H9 (cell line): ENCODE results near the gene TMEM60. TPM values are rescaled to one million over a fixed set of nuclear protein-coding genes. Genes with fewer than 3 reads are reported as not detected.

ENCODE experiments used
- DNase-seq: peaks from one replicate; pipeline ENCODE4 v3.0.0-alpha.2; 2017
- H2AFZ ChIP-seq: one replicate; pipeline ENCODE4 v1.6.1; 2013; ENCODE audit warnings: mild to moderate bottlenecking, low read length, control low read depth, moderate library complexity
- H2AK5ac ChIP-seq: 2 replicates; pipeline ENCODE4 v1.6.1; 2013; ENCODE audit warnings: low read length, control low read depth, mixed read lengths; ENCODE audit not compliant: insufficient read length
- H2BK120ac ChIP-seq: one replicate; pipeline ENCODE4 v1.6.1; 2013; ENCODE audit warnings: low read depth, mild to moderate bottlenecking, low read length, control low read depth, inconsistent platforms; ENCODE audit not compliant: poor library complexity, severe bottlenecking
- H2BK12ac ChIP-seq: 2 replicates; pipeline ENCODE4 v1.6.1; 2013; ENCODE audit warnings: low read length, control low read depth, mixed read lengths, low read depth; ENCODE audit not compliant: insufficient read length
- H2BK15ac ChIP-seq: 2 replicates; pipeline ENCODE4 v1.6.1; 2013; ENCODE audit warnings: low read depth, low read length, control low read depth
- H2BK20ac ChIP-seq: one replicate; pipeline ENCODE4 v1.6.1; 2013; ENCODE audit warnings: low read depth, mild to moderate bottlenecking, low read length, control low read depth, inconsistent platforms; ENCODE audit not compliant: poor library complexity, severe bottlenecking
- H2BK5ac ChIP-seq: 2 replicates; pipeline ENCODE4 v1.6.1; 2013; ENCODE audit warnings: low read length, control low read depth, mixed read lengths; ENCODE audit not compliant: insufficient read length
- H3K14ac ChIP-seq: 2 replicates; pipeline ENCODE4 v1.6.1; 2013; ENCODE audit warnings: low read length, control low read depth; ENCODE audit not compliant: insufficient read depth
- H3K18ac ChIP-seq: 2 replicates; pipeline ENCODE4 v1.6.1; 2013; ENCODE audit warnings: low read depth, mild to moderate bottlenecking, mixed read lengths, low read length, control low read depth; ENCODE audit not compliant: insufficient read length
- H3K23ac ChIP-seq: 2 replicates; pipeline ENCODE4 v1.6.1; 2013; ENCODE audit warnings: low read length, control low read depth, mixed read lengths, low read depth; ENCODE audit not compliant: insufficient read length
- H3K23me2 ChIP-seq: 2 replicates; pipeline ENCODE4 v1.6.1; 2013; ENCODE audit warnings: low read depth, mild to moderate bottlenecking, mixed read lengths, low read length, control low read depth; ENCODE audit not compliant: insufficient read length, poor library complexity, severe bottlenecking
- H3K27ac ChIP-seq: 2 replicates; pipeline ENCODE4 v1.5.1; 2013; ENCODE audit warnings: low read length, control low read depth, mixed read lengths, low read depth; ENCODE audit not compliant: insufficient read length
- H3K27me3 ChIP-seq: 2 replicates; pipeline ENCODE4 v1.6.1; 2013; ENCODE audit warnings: low read length, control low read depth, inconsistent platforms; ENCODE audit not compliant: insufficient read depth
- H3K4ac ChIP-seq: 2 replicates; pipeline ENCODE4 v1.6.1; 2013; ENCODE audit warnings: low read depth, mild to moderate bottlenecking, control low read depth, inconsistent platforms, low read length, moderate library complexity
- H3K4me1 ChIP-seq: 2 replicates; pipeline ENCODE4 v1.6.1; 2013; ENCODE audit warnings: low read length, control low read depth, inconsistent platforms; ENCODE audit not compliant: insufficient read depth
- H3K4me2 ChIP-seq: 2 replicates; pipeline ENCODE4 v1.6.1; 2013; ENCODE audit warnings: low read length, control low read depth, mixed read lengths; ENCODE audit not compliant: insufficient read length, insufficient read depth
- H3K56ac ChIP-seq: 2 replicates; pipeline ENCODE4 v1.6.1; 2013; ENCODE audit warnings: low read depth, mild to moderate bottlenecking, mixed read lengths, low read length, control low read depth; ENCODE audit not compliant: insufficient read length
- H3K79me1 ChIP-seq: 2 replicates; pipeline ENCODE4 v1.6.1; 2013; ENCODE audit warnings: low read depth, mild to moderate bottlenecking, moderate library complexity, low read length, control low read depth, inconsistent platforms; ENCODE audit not compliant: insufficient read depth, poor library complexity, severe bottlenecking
- H3K79me2 ChIP-seq: 2 replicates; pipeline ENCODE4 v1.6.1; 2013; ENCODE audit warnings: low read length, control low read depth, inconsistent platforms; ENCODE audit not compliant: insufficient read depth
- H3K9ac ChIP-seq: 2 replicates; pipeline ENCODE4 v1.6.1; 2013; ENCODE audit warnings: low read length, control low read depth, mixed read lengths; ENCODE audit not compliant: insufficient read length; ENCODE audit errors: extremely low read depth
- H3K9me3 ChIP-seq: one replicate; pipeline ENCODE4 v1.6.1; 2013; ENCODE audit warnings: low read depth, low read length, inconsistent platforms; ENCODE audit not compliant: control insufficient read depth
- H3T11ph ChIP-seq: one replicate; pipeline ENCODE4 v1.6.1; 2013; ENCODE audit warnings: mild to moderate bottlenecking, low read length, control low read depth, inconsistent platforms
- H4K20me1 ChIP-seq: one replicate; pipeline ENCODE4 v1.6.1; 2013; ENCODE audit not compliant: control insufficient read depth, insufficient read length, insufficient read depth
- H4K5ac ChIP-seq: 2 replicates; pipeline ENCODE4 v1.6.1; 2013; ENCODE audit warnings: low read depth, mild to moderate bottlenecking, mixed read lengths, low read length, control low read depth; ENCODE audit not compliant: insufficient read length
- H4K8ac ChIP-seq: replicated peaks from 2 replicates; pipeline ENCODE4 v1.6.1; 2013; ENCODE audit warnings: low read length, control low read depth, mixed read lengths, low read depth; ENCODE audit not compliant: insufficient read length
- H4K91ac ChIP-seq: 2 replicates; pipeline ENCODE4 v1.6.1; 2013; ENCODE audit warnings: low read depth, mild to moderate bottlenecking, moderate library complexity, mixed read lengths, low read length, control low read depth; ENCODE audit not compliant: insufficient read length
- H3K27ac Mint-ChIP-seq, 3 experiments: 2 replicates in 2 of 3; 3 replicates in 1 of 3; pipeline ENCODE4 v1.8.0; 2020 to 2021; ENCODE audit warnings: mixed read lengths in 3 of 3, mild to moderate bottlenecking in 1 of 3, moderate library complexity in 1 of 3
- H3K27me3 Mint-ChIP-seq: 2 replicates; pipeline ENCODE4 v1.8.0; 2021; ENCODE audit warnings: low read depth, mild to moderate bottlenecking, moderate library complexity, mixed read lengths
- H3K36me3 Mint-ChIP-seq, 3 experiments: 2 replicates in 2 of 3; 3 replicates in 1 of 3; pipeline ENCODE4 v1.8.0; 2020 to 2021; ENCODE audit warnings: low read depth in 3 of 3, mixed read lengths in 3 of 3; ENCODE audit not compliant: insufficient read depth in 1 of 3
- H3K4me1 Mint-ChIP-seq, 2 experiments: 2 replicates each; pipeline ENCODE4 v1.8.0; 2020; ENCODE audit warnings: mixed read lengths in 2 of 2
- H3K4me3 Mint-ChIP-seq, 2 experiments: 2 replicates in 1 of 2; 3 replicates in 1 of 2; pipeline ENCODE4 v1.8.0; 2020 to 2021; ENCODE audit warnings: mild to moderate bottlenecking in 2 of 2, mixed read lengths in 2 of 2, moderate library complexity in 1 of 2
- H3K9me3 Mint-ChIP-seq, 2 experiments: 2 replicates in 1 of 2; 3 replicates in 1 of 2; pipeline ENCODE4 v1.8.0; 2020; ENCODE audit warnings: mild to moderate bottlenecking in 2 of 2, mixed read lengths in 2 of 2, moderate library complexity in 1 of 2
- total RNA-seq: library from RNA; stranded (reverse); gene quantifications from 2 replicates; pipeline ENCODE4 v1.2.1, GENCODE V29; 2021
- TF ChIP-seq, protein P1 (sequence below): fragments of 200-600 bp; sonication (generic); conservative IDR thresholded peaks from 3 replicates; pipeline ENCODE4 v1.8.0; 2021; ENCODE audit warnings: antibody characterized with exemption, mild to moderate bottlenecking

Gene TMEM60
- total RNA-seq, 1 experiment from 2014 or later, result 14.3 TPM

DNA sequence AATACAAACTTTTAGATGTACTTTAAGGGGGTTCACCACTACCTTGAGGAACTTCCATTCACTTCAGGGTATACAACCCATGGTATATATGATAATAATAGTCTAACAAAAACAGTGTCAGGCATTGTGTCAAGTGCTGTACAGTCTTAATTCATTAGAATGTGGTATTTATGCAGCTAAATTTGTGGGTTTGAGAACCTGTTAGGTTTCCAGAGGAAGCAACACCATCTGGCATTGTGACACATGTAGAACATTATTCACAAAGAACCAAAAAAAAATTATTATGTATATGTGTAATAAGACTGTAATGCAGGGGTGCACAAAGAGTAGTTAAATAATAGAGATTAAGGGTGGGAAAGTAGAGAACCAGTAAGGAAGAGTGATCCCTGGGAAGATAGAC, 26.3 kb downstream of the TMEM60 start:
- DNase-seq, result no peak
- Histone ChIP-seq H3K9ac (no peak overlapping the region), H2AFZ (no peak overlapping the region), H4K5ac (no peak overlapping the region), H3K27me3 (no peaks in the 10 kb centered on the region), H3K18ac (no peak overlapping the region), H3T11ph (no peak overlapping the region), H4K20me1 (no peaks in the 10 kb centered on the region), H3K23me2 (no peaks in the 10 kb centered on the region), H4K91ac (no peak overlapping the region), H2AK5ac (no peak overlapping the region), H3K4me2 (no peak overlapping the region), H3K27ac (no peak overlapping the region), H3K23ac (no peak overlapping the region), H3K4ac (no peak overlapping the region), H3K79me2 (no peaks in the 10 kb centered on the region), H2BK20ac (no peak overlapping the region), H2BK12ac (no peak overlapping the region), H3K56ac (no peak overlapping the region), H3K9me3 (no peaks in the 10 kb centered on the region), H4K8ac (no peak overlapping the region), H3K79me1 (no peaks in the 10 kb centered on the region), H2BK5ac (no peak overlapping the region), H3K4me1 (no peaks in the 10 kb centered on the region), H2BK15ac (no peak overlapping the region), H2BK120ac (no peak overlapping the region), H3K14ac (no peak overlapping the region)
- Mint-ChIP-seq H3K9me3 (no peaks in the 10 kb centered on the region; a peak in 1 of 5 replicates), H3K27me3 (no peaks in the 10 kb centered on the region), H3K4me3 (no peak overlapping the region), H3K27ac (peak overlapping the region in 1 of 3 experiments; percentile 2; a peak in 2 of 7 replicates), H3K4me1 (peaks cover 0 to 3% of the 10 kb centered on the region in 2 experiments; a peak in 1 of 4 replicates), H3K36me3 (peaks cover 18 to 43% (median 29%) of the 10 kb centered on the region in 3 experiments; a peak in 6 of 7 replicates)
- TF ChIP-seq, protein P1, sequence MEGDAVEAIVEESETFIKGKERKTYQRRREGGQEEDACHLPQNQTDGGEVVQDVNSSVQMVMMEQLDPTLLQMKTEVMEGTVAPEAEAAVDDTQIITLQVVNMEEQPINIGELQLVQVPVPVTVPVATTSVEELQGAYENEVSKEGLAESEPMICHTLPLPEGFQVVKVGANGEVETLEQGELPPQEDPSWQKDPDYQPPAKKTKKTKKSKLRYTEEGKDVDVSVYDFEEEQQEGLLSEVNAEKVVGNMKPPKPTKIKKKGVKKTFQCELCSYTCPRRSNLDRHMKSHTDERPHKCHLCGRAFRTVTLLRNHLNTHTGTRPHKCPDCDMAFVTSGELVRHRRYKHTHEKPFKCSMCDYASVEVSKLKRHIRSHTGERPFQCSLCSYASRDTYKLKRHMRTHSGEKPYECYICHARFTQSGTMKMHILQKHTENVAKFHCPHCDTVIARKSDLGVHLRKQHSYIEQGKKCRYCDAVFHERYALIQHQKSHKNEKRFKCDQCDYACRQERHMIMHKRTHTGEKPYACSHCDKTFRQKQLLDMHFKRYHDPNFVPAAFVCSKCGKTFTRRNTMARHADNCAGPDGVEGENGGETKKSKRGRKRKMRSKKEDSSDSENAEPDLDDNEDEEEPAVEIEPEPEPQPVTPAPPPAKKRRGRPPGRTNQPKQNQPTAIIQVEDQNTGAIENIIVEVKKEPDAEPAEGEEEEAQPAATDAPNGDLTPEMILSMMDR, result no peak
